Epithelial cell of esophagus (primary cell): ENCODE data around the gene AMT.

Experiments used
- DNase-seq: peaks from one replicate; pipeline ENCODE4 v3.0.0; 2010; ENCODE audit warnings: low read depth
- H3K4me3 ChIP-seq: 2 replicates; pipeline ENCODE4 v1.5.1; 2011; ENCODE audit warnings: mild to moderate bottlenecking, low read length, control low read depth
- TF ChIP-seq, protein P1 (sequence below): IDR thresholded peaks from 2 replicates; pipeline ENCODE4 v1.5.1; 2011; ENCODE audit warnings: low read depth, mild to moderate bottlenecking, low read length, control low read depth, inconsistent platforms; ENCODE audit not compliant: insufficient read depth; ENCODE audit errors: missing control alignments

The AMT gene

DNA sequence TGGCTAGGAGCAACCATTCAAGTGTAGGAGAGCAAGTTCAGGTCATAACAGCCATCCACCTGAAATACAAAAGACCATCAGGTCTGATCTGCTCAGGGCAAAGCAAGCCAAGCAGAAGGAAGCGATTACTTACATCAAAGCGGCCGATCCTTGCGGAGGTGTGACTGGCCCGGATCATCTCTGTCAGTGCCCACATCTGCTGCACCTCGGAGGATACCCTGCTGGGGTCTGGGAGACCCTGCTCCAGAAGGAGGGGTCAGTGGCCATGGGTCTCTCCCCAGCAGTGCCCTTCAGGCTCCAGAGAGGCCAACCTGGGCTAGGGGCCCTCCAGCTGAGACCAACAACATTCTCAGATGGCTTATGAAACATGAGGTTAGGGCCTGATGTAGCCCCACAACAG, 2.5 kb upstream of the AMT start:
- no peak overlapping the region for H3K4me3 ChIP-seq
- no peak for DNase-seq
- TF ChIP-seq, protein P1, sequence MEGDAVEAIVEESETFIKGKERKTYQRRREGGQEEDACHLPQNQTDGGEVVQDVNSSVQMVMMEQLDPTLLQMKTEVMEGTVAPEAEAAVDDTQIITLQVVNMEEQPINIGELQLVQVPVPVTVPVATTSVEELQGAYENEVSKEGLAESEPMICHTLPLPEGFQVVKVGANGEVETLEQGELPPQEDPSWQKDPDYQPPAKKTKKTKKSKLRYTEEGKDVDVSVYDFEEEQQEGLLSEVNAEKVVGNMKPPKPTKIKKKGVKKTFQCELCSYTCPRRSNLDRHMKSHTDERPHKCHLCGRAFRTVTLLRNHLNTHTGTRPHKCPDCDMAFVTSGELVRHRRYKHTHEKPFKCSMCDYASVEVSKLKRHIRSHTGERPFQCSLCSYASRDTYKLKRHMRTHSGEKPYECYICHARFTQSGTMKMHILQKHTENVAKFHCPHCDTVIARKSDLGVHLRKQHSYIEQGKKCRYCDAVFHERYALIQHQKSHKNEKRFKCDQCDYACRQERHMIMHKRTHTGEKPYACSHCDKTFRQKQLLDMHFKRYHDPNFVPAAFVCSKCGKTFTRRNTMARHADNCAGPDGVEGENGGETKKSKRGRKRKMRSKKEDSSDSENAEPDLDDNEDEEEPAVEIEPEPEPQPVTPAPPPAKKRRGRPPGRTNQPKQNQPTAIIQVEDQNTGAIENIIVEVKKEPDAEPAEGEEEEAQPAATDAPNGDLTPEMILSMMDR: no peak

DNA sequence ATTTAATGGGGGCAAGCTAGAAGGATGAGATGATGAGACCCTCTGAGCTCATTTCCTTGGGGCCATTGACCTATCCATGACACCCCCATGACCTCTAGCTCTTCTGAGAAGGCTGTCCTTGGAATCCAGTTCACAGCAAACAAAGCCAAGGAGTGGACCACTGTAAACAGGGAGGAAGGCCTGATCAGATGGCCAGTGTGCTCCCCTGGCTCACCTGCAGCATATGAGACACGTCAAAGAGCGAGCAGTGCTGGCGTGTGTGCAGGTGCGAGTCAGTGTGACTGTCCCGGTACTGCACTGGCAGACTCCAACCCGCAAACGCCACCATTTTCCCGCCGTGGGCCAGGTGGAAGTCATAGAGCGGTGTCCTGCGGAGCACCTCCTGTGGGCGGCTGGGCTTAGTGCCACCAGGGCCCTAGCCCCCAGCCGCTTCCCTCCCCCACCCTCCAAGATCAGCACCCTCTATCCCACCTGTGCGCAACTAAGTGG, 339 bp downstream of the AMT start:
- DNase-seq: no peak
- no peak overlapping the region for H3K4me3 ChIP-seq
- TF ChIP-seq, protein P1: no peak

GRCh38 chr3:49417516-49418120, 4.7 kb downstream of the AMT start:
- TF ChIP-seq, protein P1: no peak
- no peak overlapping the region for H3K4me3 ChIP-seq
- DNase-seq: no peak

DNA sequence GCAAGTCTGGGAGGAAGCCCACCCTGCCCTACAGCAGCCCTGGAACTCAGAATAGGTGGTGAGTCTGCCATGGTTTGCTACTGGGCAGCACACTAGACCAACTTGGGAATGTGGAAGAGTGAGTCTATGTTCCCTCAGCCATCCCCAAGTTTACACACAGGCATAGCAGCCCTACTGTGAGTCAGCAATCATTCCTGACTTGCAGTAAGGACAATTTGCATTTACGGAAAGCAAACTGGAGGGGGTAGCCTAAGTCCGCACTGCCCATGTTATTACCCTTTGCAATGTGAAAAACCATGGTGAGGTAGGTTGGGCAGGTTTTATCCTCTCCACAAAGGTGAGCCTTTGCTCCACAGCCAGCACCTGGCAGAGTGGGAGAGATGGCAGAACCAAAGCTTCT, 5.4 kb downstream of the AMT start:
- no peak overlapping the region for H3K4me3 ChIP-seq
- TF ChIP-seq, protein P1: no peak
- peak; percentile 29 for DNase-seq

DNA sequence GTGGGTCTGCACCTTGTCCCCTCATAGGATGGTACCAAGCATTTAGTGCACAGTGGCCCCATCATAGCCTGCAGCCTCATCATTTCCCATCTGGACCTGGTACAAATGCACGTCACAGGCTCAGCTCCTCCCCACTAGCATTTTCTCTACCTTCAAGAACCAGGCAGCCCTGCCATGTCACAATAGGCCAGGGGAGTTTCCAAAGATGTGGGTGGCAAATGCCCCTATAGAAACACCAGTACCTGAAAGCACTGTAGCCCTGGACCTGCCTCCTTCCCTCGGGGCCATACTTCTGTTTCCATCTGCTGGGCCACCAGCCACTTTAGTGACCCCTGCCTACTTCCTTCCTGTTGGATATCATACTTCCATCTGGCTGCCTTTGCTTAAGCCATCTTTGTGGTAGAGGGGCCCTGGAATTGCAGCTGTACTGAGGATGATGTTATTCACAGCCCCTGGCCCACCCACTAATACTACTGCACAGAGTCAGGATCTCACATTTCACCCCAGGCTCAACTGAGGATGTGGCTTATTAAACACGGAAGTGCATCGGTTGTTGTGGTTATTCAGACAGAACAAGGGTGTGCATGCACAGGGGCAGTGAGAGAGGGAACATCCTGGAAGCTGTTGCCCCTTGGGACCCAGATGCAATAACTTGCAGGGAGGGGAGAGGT, 6.2 kb downstream of the AMT start:
- TF ChIP-seq, protein P1: no peak
- H3K4me3 ChIP-seq: no peak overlapping the region

DNA sequence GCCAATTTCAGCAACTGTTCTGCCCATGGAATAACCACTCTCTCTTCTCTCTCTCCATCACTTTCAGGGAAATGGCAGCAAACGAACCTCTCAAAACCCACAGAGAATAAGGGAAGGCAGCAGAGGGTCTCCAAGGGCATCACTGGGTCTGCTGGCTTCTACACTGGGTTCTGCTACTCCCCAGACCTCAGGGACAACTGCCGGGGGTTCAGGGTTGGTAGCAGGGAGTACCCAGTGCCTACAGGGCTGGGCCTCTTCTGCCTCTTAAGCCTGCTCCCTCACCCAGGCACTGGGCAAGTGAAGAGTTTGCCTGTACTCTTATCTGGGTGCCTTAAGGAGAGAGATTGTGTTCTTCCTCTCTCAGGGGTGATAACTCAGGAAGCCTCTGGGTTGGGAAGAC, 7.5 kb downstream of the AMT start:
- H3K4me3 ChIP-seq: no peak overlapping the region
- no peak for DNase-seq
- TF ChIP-seq, protein P1: no peak

More for the DNA sequence above, 6.2 kb downstream of the AMT start:
- DNase-seq: peak; percentile 22

DNA sequence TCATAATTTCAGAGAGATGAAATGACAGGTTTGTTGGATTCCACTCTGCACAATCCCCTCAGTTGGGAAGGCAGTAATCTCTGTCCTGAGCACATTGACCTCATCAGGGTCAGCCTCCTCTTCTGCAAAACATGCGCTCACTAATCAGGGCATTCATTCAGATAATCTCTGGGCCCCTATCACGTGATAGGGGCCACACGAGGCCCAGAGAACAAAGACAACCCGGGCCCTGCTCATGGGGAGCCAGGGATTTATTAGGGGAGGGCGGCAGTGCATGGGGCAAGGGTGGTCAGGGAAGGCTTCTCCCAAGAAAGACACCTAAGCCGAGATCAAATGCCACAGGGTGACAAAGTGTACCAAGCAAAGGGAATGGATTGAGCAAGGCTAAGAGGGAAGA, 8.9 kb downstream of the AMT start:
- TF ChIP-seq, protein P1: no peak
- H3K4me3 ChIP-seq: peak overlapping the region; percentile 91
- no peak for DNase-seq
